Osteoblast (primary cell): ENCODE measurements around the gene AR. TPM values are rescaled to one million over a fixed set of nuclear protein-coding genes. Genes with fewer than 3 reads are reported as not detected.

ENCODE experiments used
- DNase-seq: peaks from one replicate; pipeline ENCODE4 v3.0.0; 2011; ENCODE audit warnings: low spot score, mixed read lengths; ENCODE audit not compliant: insufficient read length; ENCODE audit errors: missing footprints
- H2AFZ ChIP-seq: 2 replicates; pipeline ENCODE4 v1.6.0; 2011; ENCODE audit warnings: mild to moderate bottlenecking, low read length
- H3K27ac ChIP-seq: 2 replicates; pipeline ENCODE4 v1.5.1; 2011; ENCODE audit warnings: mild to moderate bottlenecking, low read depth, low read length, moderate library complexity
- H3K27me3 ChIP-seq: 2 replicates; pipeline ENCODE4 v1.6.0; 2012; ENCODE audit warnings: mild to moderate bottlenecking, control low read depth, inconsistent platforms, low read length, moderate library complexity; ENCODE audit not compliant: insufficient read depth
- H3K36me3 ChIP-seq: 2 replicates; pipeline ENCODE4 v1.5.1; 2011; ENCODE audit warnings: mild to moderate bottlenecking, low read length, control low read depth, moderate library complexity; ENCODE audit not compliant: insufficient read depth
- H3K4me1 ChIP-seq: 2 replicates; pipeline ENCODE4 v1.5.1; 2011; ENCODE audit warnings: mild to moderate bottlenecking, low read length, control low read depth, moderate library complexity; ENCODE audit not compliant: insufficient read depth
- H3K4me2 ChIP-seq: 2 replicates; pipeline ENCODE4 v1.6.0; 2011; ENCODE audit warnings: mild to moderate bottlenecking, low read length; ENCODE audit not compliant: insufficient read depth
- H3K4me3 ChIP-seq: fragments of 200-600 bp; sonication (generic); 3 replicates; pipeline ENCODE4 v1.5.1; 2012; ENCODE audit warnings: mild to moderate bottlenecking, low read length, inconsistent platforms; ENCODE audit not compliant: insufficient read depth
- H3K79me2 ChIP-seq: 2 replicates; pipeline ENCODE4 v1.6.0; 2012; ENCODE audit warnings: mild to moderate bottlenecking, low read length, control low read depth, inconsistent platforms; ENCODE audit not compliant: insufficient read depth
- H3K9me3 ChIP-seq: 2 replicates; pipeline ENCODE4 v1.5.1; 2011; ENCODE audit warnings: low read depth, low read length, control low read depth
- H4K20me1 ChIP-seq: 2 replicates; pipeline ENCODE4 v1.6.0; 2012; ENCODE audit warnings: mild to moderate bottlenecking, low read length, control low read depth; ENCODE audit not compliant: insufficient read depth
- CTCF ChIP-seq: IDR thresholded peaks from 2 replicates; pipeline ENCODE4 v1.5.1; 2011; ENCODE audit warnings: mild to moderate bottlenecking, low read depth, low read length, moderate library complexity; ENCODE audit errors: extremely low read depth
- total RNA-seq: library from RNA; depleted of rRNA; stranded (reverse); fragments of >200 nt; gene quantifications from 2 replicates; pipeline ENCODE4 v1.2.3, GENCODE V29; 2012

The AR gene
- total RNA-seq, 1 donor: 4.7 TPM

- H3K79me2 ChIP-seq: no peaks in the 10 kb centered on the region
- H3K4me2 ChIP-seq: no peak overlapping the region
- no peak for TF ChIP-seq CTCF
- no peak overlapping the region for H2AFZ ChIP-seq
- no peak for DNase-seq
- H3K9me3 ChIP-seq: no peaks in the 10 kb centered on the region
- H3K4me3 ChIP-seq: no peak overlapping the region
- H4K20me1 ChIP-seq: no peaks in the 10 kb centered on the region
- H3K27me3 ChIP-seq: no peaks in the 10 kb centered on the region
- H3K4me1 ChIP-seq: no peaks in the 10 kb centered on the region
- no peaks in the 10 kb centered on the region for H3K36me3 ChIP-seq
- H3K27ac ChIP-seq: no peak overlapping the region
These were observed 23.1 kb upstream of the AR start for GRCh38 chrX:67520671-67521070.

GRCh38 chrX:67523002-67523681, 20.7 kb upstream of the AR start:
- DNase-seq: no peak
- H3K36me3 ChIP-seq: no peaks in the 10 kb centered on the region
- H3K27ac ChIP-seq: no peak overlapping the region
- H3K79me2 ChIP-seq: no peaks in the 10 kb centered on the region
- no peak for TF ChIP-seq CTCF
- no peak overlapping the region for H2AFZ ChIP-seq
- H4K20me1 ChIP-seq: no peaks in the 10 kb centered on the region
- H3K4me1 ChIP-seq: no peaks in the 10 kb centered on the region
- no peak overlapping the region for H3K4me3 ChIP-seq
- no peak overlapping the region for H3K4me2 ChIP-seq
- H3K9me3 ChIP-seq: no peaks in the 10 kb centered on the region
- H3K27me3 ChIP-seq: no peaks in the 10 kb centered on the region

- H3K4me3 ChIP-seq: no peak overlapping the region
- H3K27ac ChIP-seq: no peak overlapping the region
- DNase-seq: no peak
These were observed 19.9 kb upstream of the AR start for GRCh38 chrX:67523932-67524331.

GRCh38 chrX:67524428-67524827, 19.4 kb upstream of the AR start:
- H3K4me1 ChIP-seq: no peaks in the 10 kb centered on the region
- no peak overlapping the region for H3K27ac ChIP-seq
- H3K9me3 ChIP-seq: no peaks in the 10 kb centered on the region
- no peak for DNase-seq
- TF ChIP-seq CTCF: no peak
- no peak overlapping the region for H3K4me3 ChIP-seq
- no peaks in the 10 kb centered on the region for H3K27me3 ChIP-seq
- H3K79me2 ChIP-seq: no peaks in the 10 kb centered on the region
- no peaks in the 10 kb centered on the region for H3K36me3 ChIP-seq
- H4K20me1 ChIP-seq: no peaks in the 10 kb centered on the region
- no peak overlapping the region for H2AFZ ChIP-seq
- no peak overlapping the region for H3K4me2 ChIP-seq

More at GRCh38 chrX:67523932-67524331, 19.9 kb upstream of the AR start:
- no peaks in the 10 kb centered on the region for H4K20me1 ChIP-seq
- H3K4me1 ChIP-seq: no peaks in the 10 kb centered on the region
- no peak overlapping the region for H3K4me2 ChIP-seq
- no peak overlapping the region for H2AFZ ChIP-seq
- H3K36me3 ChIP-seq: no peaks in the 10 kb centered on the region
- no peak for TF ChIP-seq CTCF
- H3K27me3 ChIP-seq: no peaks in the 10 kb centered on the region
- no peaks in the 10 kb centered on the region for H3K9me3 ChIP-seq
- H3K79me2 ChIP-seq: no peaks in the 10 kb centered on the region
